Testis (tissue), 2 donors: ENCODE results near the gene XAGE2.

Experiments
- POLR2A ChIP-seq: fragments of 450-650 bp; IDR thresholded peaks from one replicate; pipeline ENCODE4 v1.6.1; 2017; ENCODE audit warnings: antibody characterized with exemption, mild to moderate bottlenecking, moderate library complexity
- TF ChIP-seq, protein P1 (sequence below), 3 experiments: fragments of 450-650 bp in 2 of 3; fragments of 200-600 bp in 1 of 3; sonication (generic) in 1 of 3; IDR thresholded peaks; one replicate each; pipeline ENCODE4 v1.5.1; 2016 to 2019; ENCODE audit warnings: antibody characterized with exemption in 3 of 3, mild to moderate bottlenecking in 2 of 3, moderate library complexity in 1 of 3

DNA sequence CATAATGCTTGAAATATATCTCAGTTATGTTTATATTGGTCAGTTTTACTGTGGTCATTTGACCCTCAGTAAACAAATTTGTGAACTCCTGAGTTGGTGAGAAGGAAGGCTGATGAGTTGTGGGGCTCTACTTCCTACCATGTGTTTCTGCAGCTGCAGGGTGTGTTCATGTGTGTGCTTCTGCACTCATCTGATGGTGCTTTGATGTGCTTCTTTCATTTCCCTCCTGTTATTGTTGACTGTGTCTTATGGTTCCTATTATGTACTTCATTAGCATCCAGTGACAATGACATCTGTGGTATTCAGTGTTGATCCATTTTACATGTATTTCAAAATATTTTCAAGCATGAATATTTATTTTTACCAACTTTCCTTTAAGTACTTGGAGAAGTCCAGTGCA lies 46.5 kb downstream of the XAGE2 start:
- TF ChIP-seq, protein P1, sequence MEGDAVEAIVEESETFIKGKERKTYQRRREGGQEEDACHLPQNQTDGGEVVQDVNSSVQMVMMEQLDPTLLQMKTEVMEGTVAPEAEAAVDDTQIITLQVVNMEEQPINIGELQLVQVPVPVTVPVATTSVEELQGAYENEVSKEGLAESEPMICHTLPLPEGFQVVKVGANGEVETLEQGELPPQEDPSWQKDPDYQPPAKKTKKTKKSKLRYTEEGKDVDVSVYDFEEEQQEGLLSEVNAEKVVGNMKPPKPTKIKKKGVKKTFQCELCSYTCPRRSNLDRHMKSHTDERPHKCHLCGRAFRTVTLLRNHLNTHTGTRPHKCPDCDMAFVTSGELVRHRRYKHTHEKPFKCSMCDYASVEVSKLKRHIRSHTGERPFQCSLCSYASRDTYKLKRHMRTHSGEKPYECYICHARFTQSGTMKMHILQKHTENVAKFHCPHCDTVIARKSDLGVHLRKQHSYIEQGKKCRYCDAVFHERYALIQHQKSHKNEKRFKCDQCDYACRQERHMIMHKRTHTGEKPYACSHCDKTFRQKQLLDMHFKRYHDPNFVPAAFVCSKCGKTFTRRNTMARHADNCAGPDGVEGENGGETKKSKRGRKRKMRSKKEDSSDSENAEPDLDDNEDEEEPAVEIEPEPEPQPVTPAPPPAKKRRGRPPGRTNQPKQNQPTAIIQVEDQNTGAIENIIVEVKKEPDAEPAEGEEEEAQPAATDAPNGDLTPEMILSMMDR (IDR thresholded peaks at IDR 0.05): no peak
- no peak for TF ChIP-seq POLR2A
